OCI-LY1 (cell line): Measurements from ENCODE around the gene CSNK2A2.

Experiments used
- CTCF ChIP-seq: fragments of 200-600 bp; sonication (generic), shearing (Covaris generic); IDR thresholded peaks from 2 replicates; pipeline ENCODE4 v1.5.1; 2017; ENCODE audit warnings: mild to moderate bottlenecking, antibody characterized with exemption, low read length, moderate library complexity, mixed read lengths
- EZH2 ChIP-seq: fragments of 200-600 bp; sonication (generic), shearing (Covaris generic); IDR thresholded peaks from 2 replicates; pipeline ENCODE4 v1.8.0; 2017; ENCODE audit warnings: borderline replicate concordance, mixed run types, mild to moderate bottlenecking, antibody characterized with exemption, low read length, moderate library complexity, mixed read lengths

- TF ChIP-seq CTCF = no peak
- no peak for TF ChIP-seq EZH2
These were observed 69.7 kb downstream of the CSNK2A2 start for GRCh38 chr16:58128181-58128631.
